H1 (cell line): ENCODE measurements around the gene NR2F1.

ENCODE experiments used
- BCL11A ChIP-seq, 2 experiments: IDR thresholded peaks; one replicate each; pipeline ENCODE4 v1.6.1; 2011; ENCODE audit warnings: low read depth in 2 of 2, low read length in 2 of 2, mild to moderate bottlenecking in 2 of 2
- BRCA1 ChIP-seq: IDR thresholded peaks from 2 replicates; pipeline ENCODE4 v1.6.1; 2012; ENCODE audit warnings: low read depth, low read length, improper control_type of control experiment
- CEBPB ChIP-seq: IDR thresholded peaks from 2 replicates; pipeline ENCODE4 v1.6.1; 2012; ENCODE audit warnings: low read depth, low read length
- CREB1 ChIP-seq: IDR thresholded peaks from 2 replicates; pipeline ENCODE4 v1.6.1; 2012; ENCODE audit warnings: inconsistent platforms
- EP300 ChIP-seq, 2 experiments: IDR thresholded peaks; 1 replicate in 1 of 2; 2 replicates in 1 of 2; pipeline ENCODE4 v1.6.1; 2011 to 2012; ENCODE audit warnings: low read depth in 2 of 2, low read length in 2 of 2, mild to moderate bottlenecking in 2 of 2, borderline replicate concordance in 1 of 2, inconsistent platforms in 1 of 2, moderate library complexity in 1 of 2
- EZH2 ChIP-seq: fragments of 200-600 bp; sonication (generic); IDR thresholded peaks from 2 replicates; pipeline ENCODE4 v1.7.1; 2012; ENCODE audit warnings: low read depth, mild to moderate bottlenecking, moderate library complexity, low read length, inconsistent platforms; ENCODE audit not compliant: severe bottlenecking
- POLR2AphosphoS5 ChIP-seq: IDR thresholded peaks from 2 replicates; pipeline ENCODE4 v1.6.1; 2011; ENCODE audit warnings: low read depth, low read length
- RAD21 ChIP-seq, 2 experiments: IDR thresholded peaks in 1 of 2; conservative IDR thresholded peaks in 1 of 2; 2 replicates each; pipeline ENCODE4 v1.6.1; 2011; ENCODE audit warnings: low read depth in 2 of 2, low read length in 2 of 2, improper control_type of control experiment in 1 of 2, inconsistent platforms in 1 of 2, mild to moderate bottlenecking in 1 of 2, moderate library complexity in 1 of 2
- TF ChIP-seq, protein P1 (sequence below), 3 experiments: IDR thresholded peaks; 1 replicate in 2 of 3; 2 replicates in 1 of 3; pipeline versions ENCODE4 v1.5.1 to v1.6.1; 2011; ENCODE audit warnings: low read length in 3 of 3, mild to moderate bottlenecking in 3 of 3, inconsistent platforms in 2 of 3, low read depth in 1 of 3, moderate library complexity in 1 of 3; ENCODE audit not compliant: insufficient read depth in 1 of 3; ENCODE audit errors: control extremely low read depth in 1 of 3
- TF ChIP-seq, protein P2 (sequence below): IDR thresholded peaks from 2 replicates; pipeline ENCODE4 v1.6.1; 2011; ENCODE audit warnings: low read depth, mild to moderate bottlenecking, low read length; ENCODE audit not compliant: insufficient read depth

GRCh38 chr5:93584596-93585040 lies 1.6 kb downstream of the NR2F1 start:
- TF ChIP-seq, protein P1, sequence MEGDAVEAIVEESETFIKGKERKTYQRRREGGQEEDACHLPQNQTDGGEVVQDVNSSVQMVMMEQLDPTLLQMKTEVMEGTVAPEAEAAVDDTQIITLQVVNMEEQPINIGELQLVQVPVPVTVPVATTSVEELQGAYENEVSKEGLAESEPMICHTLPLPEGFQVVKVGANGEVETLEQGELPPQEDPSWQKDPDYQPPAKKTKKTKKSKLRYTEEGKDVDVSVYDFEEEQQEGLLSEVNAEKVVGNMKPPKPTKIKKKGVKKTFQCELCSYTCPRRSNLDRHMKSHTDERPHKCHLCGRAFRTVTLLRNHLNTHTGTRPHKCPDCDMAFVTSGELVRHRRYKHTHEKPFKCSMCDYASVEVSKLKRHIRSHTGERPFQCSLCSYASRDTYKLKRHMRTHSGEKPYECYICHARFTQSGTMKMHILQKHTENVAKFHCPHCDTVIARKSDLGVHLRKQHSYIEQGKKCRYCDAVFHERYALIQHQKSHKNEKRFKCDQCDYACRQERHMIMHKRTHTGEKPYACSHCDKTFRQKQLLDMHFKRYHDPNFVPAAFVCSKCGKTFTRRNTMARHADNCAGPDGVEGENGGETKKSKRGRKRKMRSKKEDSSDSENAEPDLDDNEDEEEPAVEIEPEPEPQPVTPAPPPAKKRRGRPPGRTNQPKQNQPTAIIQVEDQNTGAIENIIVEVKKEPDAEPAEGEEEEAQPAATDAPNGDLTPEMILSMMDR (IDR thresholded peaks at IDR 0.05; ENCODE audit: control extremely low read depth in 1 of 3, insufficient read depth in 1 of 3, low read depth in 1 of 3, low read length in 3 of 3) = no peak
- TF ChIP-seq CREB1 (no peak), EZH2 (no peak), CEBPB (no peak), EP300 (IDR thresholded peaks at IDR 0.05; ENCODE audit: borderline replicate concordance in 1 of 2, low read depth in 2 of 2, low read length in 2 of 2) (no peak), RAD21 (IDR thresholded peaks at IDR 0.05 in 1 of 2, conservative IDR thresholded peaks at IDR 0.05 in 1 of 2; ENCODE audit: low read depth in 2 of 2, low read length in 2 of 2) (no peak), BCL11A (IDR thresholded peaks at IDR 0.05; ENCODE audit: low read depth in 2 of 2, low read length in 2 of 2) (no peak), BRCA1 (no peak), POLR2AphosphoS5 (no peak)
- TF ChIP-seq, protein P2, sequence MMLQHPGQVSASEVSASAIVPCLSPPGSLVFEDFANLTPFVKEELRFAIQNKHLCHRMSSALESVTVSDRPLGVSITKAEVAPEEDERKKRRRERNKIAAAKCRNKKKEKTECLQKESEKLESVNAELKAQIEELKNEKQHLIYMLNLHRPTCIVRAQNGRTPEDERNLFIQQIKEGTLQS = no peak
